Measurements from ENCODE around the gene RABAC1.

DNA sequence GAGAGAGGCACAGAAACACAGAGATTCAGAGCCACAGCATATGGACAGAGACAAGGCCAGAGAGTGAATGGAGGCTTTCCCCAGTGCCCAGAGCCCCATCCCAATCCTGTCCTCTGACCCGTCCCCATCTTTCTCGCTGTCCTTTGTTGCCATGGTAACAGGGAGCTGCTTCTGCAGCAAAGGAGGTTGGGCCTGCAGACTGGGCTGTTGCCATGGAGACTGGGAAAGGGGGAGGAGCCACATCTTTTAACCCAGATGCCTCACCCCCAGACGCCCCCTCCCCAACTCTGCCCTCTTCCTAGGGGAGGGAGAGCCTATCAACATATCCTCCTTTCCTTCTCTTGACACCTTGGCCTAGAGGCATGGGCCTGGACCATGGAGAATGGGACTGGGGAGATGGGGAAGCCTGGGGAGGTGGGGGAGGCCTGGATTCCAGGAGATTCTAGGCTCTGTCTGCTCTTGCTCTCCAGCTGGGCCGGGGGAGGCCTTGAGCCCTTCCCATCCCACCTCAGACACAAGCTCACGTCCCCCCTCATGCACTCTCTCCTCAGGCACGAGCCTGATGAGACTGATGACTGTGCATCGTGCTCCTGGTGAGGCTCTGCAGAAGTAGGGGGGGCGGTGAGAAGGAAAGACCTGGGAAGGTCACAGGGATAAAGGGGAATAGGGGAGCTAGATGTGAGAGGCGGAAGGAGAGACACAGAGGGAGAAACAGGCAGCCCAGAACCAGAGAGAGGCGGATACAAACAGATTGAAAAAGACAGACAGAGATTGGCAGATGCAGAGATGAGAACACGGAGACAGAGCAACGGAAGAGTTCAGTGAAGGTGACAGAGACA lies 37.1 kb upstream of the RABAC1 start:
- TF ChIP-seq, protein P1, sequence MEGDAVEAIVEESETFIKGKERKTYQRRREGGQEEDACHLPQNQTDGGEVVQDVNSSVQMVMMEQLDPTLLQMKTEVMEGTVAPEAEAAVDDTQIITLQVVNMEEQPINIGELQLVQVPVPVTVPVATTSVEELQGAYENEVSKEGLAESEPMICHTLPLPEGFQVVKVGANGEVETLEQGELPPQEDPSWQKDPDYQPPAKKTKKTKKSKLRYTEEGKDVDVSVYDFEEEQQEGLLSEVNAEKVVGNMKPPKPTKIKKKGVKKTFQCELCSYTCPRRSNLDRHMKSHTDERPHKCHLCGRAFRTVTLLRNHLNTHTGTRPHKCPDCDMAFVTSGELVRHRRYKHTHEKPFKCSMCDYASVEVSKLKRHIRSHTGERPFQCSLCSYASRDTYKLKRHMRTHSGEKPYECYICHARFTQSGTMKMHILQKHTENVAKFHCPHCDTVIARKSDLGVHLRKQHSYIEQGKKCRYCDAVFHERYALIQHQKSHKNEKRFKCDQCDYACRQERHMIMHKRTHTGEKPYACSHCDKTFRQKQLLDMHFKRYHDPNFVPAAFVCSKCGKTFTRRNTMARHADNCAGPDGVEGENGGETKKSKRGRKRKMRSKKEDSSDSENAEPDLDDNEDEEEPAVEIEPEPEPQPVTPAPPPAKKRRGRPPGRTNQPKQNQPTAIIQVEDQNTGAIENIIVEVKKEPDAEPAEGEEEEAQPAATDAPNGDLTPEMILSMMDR (IDR thresholded peaks at IDR 0.05), result no peak
- TF ChIP-seq POLR2A (IDR thresholded peaks at IDR 0.05), result no peak

Measured in lower leg skin (tissue), 3 donors.